ENCODE results near the gene METTL25.

Gene METTL25

GRCh38 chr12:82474181-82474797 is 116.0 kb downstream of the METTL25 start:
- no peak for DNase-seq

- no peak for DNase-seq
Observed at GRCh38 chr12:82474798-82475184, 116.5 kb downstream of the METTL25 start.

- no peak for DNase-seq
Observed at GRCh38 chr12:82475211-82475610, 116.9 kb downstream of the METTL25 start.

GRCh38 chr12:82476511-82476910 is 118.2 kb downstream of the METTL25 start:
- no peak for DNase-seq

GRCh38 chr12:82479511-82479910 is 121.2 kb downstream of the METTL25 start:
- DNase-seq = no peak

- DNase-seq = no peak
Observed at GRCh38 chr12:82480606-82481005, 122.3 kb downstream of the METTL25 start.

- DNase-seq = no peak
Observed at GRCh38 chr12:82481954-82482353, 123.6 kb downstream of the METTL25 start.

- no peak for DNase-seq
Observed at GRCh38 chr12:82486524-82487235, 128.4 kb downstream of the METTL25 start.

GRCh38 chr12:82504409-82504808 is 146.1 kb downstream of the METTL25 start:
- DNase-seq = no peak

GRCh38 chr12:82505150-82505549 is 146.8 kb downstream of the METTL25 start:
- DNase-seq = no peak

- DNase-seq = no peak
Observed at GRCh38 chr12:82507686-82508085, 149.4 kb downstream of the METTL25 start.

GRCh38 chr12:82510386-82510785 is 152.1 kb downstream of the METTL25 start:
- no peak for DNase-seq

- no peak for DNase-seq
Observed at GRCh38 chr12:82514880-82515279, 156.6 kb downstream of the METTL25 start.

GRCh38 chr12:82515652-82516051 is 157.3 kb downstream of the METTL25 start:
- DNase-seq = no peak

GRCh38 chr12:82517027-82517426 is 158.7 kb downstream of the METTL25 start:
- DNase-seq = no peak

- DNase-seq = no peak
Observed at GRCh38 chr12:82517808-82518207, 159.5 kb downstream of the METTL25 start.

GRCh38 chr12:82519510-82519909 is 161.2 kb downstream of the METTL25 start:
- DNase-seq = no peak

- DNase-seq = no peak
Observed at GRCh38 chr12:82522285-82522684, 164.0 kb downstream of the METTL25 start.

- no peak for DNase-seq
Observed at GRCh38 chr12:82522762-82523161, 164.4 kb downstream of the METTL25 start.

GRCh38 chr12:82523996-82524395 is 165.7 kb downstream of the METTL25 start:
- DNase-seq = no peak

GRCh38 chr12:82524641-82525040 is 166.3 kb downstream of the METTL25 start:
- no peak for DNase-seq

- no peak for DNase-seq
Observed at GRCh38 chr12:82525616-82526015, 167.3 kb downstream of the METTL25 start.

GRCh38 chr12:82527165-82527780 is 168.9 kb downstream of the METTL25 start:
- DNase-seq = peak; percentile 7

Measured in central memory CD4-positive, alpha-beta T cell (primary cell).